ENCODE results near the gene CHCHD2.
A peak's percentile ranks its signal among the peaks of the same experiment; 100 is the strongest.
"Not testable (repeated sequence)": the region's sequence is repeated elsewhere in the genome, so short reads cannot be mapped to it uniquely, and the experiment has no call there.

The CHCHD2 gene, protein sequence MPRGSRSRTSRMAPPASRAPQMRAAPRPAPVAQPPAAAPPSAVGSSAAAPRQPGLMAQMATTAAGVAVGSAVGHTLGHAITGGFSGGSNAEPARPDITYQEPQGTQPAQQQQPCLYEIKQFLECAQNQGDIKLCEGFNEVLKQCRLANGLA

DNA sequence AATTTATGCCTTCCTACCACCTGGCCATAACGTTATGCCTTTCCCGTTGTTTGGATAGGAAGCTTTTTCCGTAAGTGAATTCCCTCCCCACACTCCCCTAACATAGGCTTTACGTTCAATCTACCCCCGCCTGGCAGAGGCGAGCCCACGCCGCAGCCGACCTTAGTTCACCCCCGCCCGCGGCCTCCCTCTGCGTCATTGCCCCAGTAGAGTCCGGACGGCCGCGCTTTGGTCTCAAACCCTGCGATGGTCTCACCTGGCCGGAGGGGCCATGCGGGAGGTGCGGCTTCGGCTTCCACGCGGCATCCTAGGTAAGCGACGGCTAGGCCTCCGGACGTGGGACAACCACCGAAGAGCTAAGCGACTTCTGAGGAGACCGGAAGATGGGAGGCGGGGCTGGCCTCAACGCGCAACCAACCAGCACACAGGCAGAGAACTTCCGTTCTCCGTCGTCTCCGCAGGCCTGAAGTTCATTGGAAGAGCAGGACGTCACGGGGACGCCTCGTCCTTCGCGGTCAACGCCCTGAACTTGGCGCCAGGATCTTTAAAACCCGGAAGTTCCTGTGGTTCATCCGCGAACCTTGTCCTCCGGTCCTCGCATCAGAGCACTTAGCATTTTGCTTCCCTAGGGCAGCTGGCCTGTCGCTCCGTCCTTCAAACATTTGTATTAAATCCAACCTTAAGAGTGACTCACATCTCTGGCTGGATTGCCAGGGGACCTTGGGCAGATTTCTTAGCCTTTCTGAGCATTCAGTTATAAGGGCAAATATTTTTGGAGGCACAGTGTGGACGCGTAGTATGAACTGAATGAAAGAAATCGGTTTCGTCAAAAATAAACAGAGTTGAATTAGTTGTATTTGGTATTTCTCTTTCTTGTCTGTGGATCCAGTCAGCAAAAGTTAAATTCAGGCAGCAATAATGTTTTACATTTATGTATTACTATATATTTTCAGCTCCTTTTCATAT is at the start of gene CHCHD2:
Gene CHCHD2 (minus strand): TSS at position 369 of the 966 bp plus-strand sequence. CDS start 63 bp downstream, at position 306.
- peak; percentile 85 for DNase-seq (ENCODE audit: low read depth)

DNA sequence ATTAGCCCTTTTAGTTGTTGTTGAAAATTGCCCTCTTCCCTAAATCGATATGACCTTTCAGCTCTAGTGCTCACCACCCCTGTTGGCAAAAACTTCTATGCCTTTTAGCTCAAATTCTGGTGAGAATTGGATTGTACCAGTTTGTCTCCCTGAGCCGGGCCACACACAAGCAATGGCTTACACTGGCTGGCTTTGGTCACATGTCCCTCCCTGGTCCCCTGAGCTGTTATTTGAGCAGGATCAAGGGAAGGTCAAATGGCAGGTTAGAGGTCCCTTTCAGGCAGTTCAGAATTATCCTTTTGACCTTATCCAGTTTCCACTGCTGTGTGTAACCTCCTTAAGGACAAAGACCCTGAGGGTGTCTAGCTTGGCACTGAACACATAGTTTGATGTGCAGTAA is 24.8 kb upstream of the CHCHD2 start:
- DNase-seq (ENCODE audit: low read depth): not testable (repeated sequence)

DNA sequence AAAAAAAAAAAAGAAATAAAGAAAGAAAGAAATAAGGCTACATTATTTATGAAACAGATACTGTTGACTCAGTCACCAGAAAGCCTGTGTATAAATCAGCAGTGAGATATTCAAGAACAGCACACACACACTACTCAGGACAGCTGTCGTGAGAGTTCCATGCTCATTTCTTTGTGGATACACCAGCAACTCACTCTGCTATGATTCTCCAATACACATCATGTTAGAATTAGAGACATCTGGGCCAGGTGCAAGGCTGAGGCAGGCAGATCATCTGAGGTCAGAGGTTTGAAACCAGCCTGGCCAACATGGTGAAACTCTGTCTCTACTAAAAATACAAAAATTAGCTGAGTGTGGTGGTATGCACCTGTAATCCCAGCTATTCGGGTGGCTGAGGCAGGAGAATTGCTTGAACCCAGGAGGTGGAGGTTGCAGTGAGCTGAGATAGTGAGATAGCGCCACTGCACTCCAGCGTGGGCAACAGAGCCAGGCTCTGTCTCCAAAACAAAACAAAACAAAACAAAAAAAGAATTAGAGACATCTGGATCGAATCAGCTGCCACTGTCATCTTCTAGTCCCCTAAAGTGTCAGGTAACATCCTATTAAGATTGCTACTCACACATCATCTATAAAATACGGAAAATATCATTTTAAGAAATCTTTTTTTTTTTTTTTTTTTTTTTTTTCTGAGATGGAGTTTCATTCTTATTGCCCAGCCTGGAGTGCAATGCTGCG is 21.1 kb upstream of the CHCHD2 start:
- no peak for DNase-seq (ENCODE audit: low read depth)

DNA sequence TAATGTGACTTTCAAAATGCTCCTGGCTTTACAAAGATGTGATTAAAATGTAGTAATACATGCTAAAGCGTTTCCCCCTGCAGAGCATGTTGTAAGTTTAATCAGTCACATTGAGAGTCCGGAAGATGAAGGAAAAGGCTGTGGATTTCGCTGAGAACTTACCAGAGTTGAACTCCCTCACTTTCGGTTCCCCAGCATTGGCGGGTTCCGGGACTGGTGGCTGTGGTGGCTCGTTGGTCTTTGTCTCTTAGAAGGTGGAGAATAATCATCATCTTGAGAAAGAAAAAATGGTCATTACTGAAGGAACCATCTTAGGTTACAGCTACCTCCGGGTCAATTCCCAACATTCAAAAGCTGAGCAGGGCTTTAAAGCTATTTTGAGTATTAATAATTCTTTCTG is 19.6 kb upstream of the CHCHD2 start:
- DNase-seq (ENCODE audit: low read depth): no peak

DNA sequence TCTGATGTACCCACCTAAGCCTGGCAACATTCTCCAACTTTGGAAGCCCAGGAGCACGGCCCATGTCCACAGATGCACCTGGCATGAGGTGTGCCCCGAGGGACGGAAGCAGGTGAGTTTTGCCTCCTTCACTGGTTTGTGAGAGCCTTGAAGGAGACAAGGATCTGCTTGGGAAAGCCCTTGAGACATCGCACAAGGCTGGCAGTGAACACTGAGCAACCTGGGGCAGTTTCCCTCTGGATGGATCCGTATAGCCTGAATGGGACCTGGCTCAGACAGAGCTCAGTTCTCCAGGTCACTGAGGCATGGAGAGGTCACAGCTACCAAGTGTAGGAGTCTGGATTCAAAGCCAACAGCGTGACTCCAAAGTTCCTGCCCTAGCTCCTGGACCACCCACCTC is 18.7 kb upstream of the CHCHD2 start:
- DNase-seq (ENCODE audit: low read depth): no peak

DNA sequence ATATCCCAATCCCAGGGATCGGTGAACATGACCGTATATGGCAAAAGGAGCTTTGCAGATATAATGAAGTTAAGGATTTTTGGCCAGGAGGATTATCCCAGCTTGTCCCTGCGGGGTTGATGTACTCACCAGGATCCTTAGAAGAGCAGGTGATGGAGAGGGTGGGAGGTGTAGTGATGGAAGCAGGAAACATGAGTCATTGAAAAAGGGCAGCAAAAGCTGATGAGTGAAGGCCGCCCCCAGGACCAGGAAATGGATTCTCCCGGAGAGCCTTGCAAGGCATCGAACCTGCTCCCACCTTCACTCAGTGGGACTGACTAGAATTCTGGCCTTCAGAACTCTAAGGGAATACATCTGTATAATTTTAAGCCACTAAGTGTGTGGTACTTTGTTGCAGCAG is 15.2 kb upstream of the CHCHD2 start:
- no peak for DNase-seq (ENCODE audit: low read depth)

DNA sequence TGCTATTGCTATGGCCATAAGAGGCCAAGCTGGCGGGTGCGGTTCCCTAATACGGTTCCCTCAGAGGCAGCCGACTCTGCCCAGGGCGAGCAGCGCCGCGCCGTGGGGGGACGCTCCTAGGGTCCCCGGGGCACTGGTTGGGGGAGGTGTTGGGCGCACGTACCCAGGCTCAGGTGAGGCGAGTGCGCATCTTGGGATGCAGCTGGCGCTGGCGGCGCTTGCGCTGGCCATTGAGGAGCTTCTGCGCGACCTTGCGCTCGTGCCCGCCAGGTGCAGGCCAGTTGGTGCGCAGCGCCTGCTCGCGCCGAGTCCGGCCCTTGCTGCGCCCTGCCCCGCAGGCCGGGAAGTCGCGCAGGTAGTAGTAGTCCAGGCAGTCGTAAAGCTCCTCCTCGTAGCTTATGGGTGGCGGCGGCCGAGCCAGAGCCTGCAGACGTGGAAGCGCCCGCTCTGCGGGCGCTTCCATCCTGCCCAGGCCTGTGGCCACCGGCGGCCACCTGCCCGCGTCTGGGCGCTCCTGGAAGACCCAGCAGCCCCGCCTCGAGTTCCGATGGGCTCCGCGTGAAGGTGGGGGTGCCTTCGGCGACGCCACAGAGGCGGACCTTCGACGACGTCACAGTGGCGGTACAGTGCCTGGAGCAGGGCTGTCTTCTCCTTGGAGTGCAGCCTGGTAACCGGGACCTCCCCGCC is 9.7 kb upstream of the CHCHD2 start, which contains the start of gene NUPR2:
Gene NUPR2 (minus strand): TSS at position 566 of the 687 bp plus-strand sequence. CDS start 103 bp downstream, at position 463.
- DNase-seq (ENCODE audit: low read depth): no peak

DNA sequence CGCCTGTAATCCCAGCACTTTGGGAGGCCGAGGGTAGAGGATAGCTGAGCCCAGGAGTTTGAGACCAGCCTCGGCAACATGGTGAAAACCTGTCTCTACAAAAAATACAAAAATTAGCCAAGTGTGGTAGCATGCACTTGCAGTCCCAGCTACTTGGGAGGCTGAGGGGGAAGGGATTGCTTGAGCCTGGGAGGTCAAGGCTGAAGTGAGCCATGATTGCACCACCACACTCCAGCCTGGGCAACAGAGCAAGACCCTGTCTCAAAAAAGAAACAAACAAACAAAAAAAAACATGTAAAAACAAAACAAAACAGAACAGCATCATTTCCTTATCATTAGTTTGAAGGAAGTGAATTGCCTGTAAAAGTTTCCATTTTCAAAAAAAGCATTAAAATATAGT is 6.0 kb upstream of the CHCHD2 start:
- DNase-seq (ENCODE audit: low read depth): not testable (repeated sequence)

DNA sequence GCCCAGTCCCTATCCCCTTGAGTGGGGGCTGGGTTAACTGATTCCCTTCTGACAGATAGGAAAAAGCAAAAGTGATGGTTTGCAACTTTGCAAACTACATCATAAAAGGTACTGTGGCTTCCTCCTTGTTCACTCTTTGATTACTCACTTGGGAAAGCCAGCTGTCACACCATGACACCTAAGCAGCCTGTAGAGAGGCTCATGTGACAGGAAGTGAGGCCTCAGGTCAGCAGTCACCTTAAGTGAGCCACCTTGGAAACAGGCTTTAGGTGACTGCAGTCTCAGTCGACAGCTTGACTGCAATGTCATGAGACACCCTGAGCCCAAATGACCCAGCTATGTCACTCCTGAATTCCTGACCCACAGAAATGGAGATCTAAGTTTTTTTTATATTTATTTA is 4.3 kb upstream of the CHCHD2 start:
- no peak for DNase-seq (ENCODE audit: low read depth)

DNA sequence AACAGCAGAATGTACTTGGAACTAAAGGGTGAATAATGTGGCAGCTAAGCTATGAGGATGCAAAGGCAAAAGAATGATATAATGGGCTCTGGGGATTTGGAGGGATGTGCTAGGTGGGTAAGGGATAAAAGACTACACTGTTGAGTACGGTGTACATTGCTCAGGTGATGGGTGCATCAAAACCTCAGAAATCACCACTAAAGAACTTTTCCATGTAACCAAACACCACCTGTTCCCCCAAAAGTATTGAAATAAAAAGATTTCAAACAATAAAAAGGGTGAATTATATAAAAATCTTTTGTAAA is 1.6 kb upstream of the CHCHD2 start:
- DNase-seq (ENCODE audit: low read depth): no peak

DNA sequence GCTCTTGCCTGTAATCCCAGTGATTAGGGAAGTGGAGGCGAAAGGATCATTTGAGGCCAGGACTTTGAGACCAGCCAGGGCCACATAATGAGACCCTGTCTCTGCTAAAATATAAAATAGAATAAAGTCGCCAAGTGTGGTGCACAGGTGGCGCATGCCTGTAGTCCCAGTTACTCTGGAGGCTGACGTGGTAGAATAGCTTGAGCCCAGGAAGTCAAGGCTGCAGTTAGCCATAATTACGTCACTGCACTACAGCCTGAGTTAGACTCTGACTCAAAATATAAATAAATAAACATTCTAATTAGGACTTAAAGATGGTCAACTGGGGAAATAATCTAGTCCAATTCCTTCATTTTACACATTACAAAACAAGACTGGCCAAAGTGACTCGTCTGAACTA is 768 bp downstream of the CHCHD2 start:
- DNase-seq (ENCODE audit: low read depth): no peak

DNA sequence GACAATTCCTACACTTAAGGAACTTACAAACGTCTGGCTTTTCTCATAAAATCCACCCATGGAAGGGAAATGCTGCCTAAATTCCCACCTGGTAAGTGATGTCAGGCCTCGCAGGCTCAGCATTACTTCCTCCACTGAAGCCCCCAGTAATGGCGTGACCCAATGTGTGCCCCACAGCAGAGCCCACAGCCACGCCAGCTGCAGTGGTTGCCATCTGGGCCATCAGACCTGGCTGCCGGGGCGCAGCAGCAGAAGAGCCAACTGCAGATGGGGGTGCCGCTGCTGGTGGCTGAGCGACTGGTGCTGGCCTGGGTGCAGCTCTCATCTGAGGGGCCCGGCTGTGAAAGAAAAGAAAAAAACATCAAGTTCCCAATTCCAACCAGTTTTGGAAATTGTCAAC is 2.1 kb downstream of the CHCHD2 start:
- DNase-seq (ENCODE audit: low read depth): not testable (repeated sequence)

DNA sequence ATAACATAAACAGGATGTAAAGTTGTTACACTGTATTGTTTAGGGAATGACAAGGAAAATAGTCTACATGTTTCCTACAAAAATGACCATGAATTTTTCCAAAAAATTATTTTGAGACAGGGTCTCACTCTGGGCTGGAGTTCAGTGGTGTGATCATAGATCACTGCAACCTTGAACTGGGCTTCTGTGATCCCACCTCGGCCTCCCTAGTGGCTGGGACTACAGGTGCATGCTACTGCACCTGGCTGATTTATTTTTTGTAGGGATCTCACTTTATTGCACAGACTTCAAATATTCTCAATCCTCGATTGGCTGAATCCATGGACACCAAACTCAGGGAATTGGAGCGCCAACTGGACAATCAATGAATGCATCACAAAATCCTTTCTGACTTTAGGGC is 6.6 kb downstream of the CHCHD2 start:
- DNase-seq (ENCODE audit: low read depth): no peak

DNA sequence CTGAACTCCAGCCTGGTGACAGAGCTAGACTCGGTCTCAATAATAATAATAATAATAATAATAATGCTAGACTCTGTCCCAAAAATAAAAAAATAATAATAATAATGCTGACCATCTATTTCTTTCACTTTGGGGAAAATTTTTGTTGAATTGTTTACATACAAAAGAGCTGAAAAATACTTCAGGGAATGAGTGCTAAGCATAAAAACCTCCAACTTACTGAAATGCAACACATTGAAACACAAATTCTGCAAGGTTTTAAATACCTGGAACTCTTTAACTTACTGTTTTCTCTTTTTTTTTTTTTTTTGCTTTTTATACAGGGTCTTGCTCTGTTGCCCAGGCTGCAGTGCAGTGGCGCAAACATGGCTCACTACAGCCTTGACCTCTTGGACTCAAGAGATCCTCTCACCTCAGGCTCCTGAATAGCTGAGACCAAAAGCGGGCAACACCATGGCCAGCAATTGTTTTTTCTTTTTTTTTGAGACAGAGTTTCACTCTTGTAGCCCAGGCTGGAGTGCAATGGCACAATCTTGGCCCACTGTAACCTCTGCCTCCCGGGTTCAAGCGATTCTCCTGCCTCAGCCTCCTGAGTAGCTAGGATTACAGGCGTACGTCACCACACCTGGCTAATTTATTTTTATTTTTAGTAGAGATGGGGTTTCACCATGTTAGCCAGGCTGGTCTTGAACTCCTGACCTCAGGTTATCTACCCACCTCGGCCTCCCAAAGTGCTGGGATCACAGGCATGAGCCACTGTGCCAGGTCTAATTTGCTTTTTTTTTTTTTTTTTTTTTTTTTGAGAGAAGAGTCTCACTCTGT is 7.9 kb downstream of the CHCHD2 start:
- DNase-seq (ENCODE audit: low read depth): not testable (repeated sequence)

DNA sequence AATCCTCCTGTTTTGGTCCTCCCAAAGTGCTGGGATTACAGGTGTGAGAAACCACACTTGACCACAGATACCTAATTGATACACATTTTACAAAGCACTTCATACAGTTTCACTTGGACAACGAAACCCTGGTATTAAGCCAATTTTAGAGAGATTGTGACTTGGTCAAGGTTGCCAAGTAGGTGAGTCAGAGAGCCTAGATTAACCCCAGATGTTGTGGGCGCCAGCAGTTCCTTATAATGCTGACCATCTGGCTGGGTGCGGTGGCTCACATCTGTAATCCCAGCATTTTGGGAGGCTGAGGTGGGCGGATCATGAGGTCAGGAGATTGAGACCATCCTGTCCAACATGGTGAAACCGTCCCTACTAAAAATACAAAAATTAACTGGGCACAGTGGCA is 8.6 kb downstream of the CHCHD2 start:
- DNase-seq (ENCODE audit: low read depth): no peak

DNA sequence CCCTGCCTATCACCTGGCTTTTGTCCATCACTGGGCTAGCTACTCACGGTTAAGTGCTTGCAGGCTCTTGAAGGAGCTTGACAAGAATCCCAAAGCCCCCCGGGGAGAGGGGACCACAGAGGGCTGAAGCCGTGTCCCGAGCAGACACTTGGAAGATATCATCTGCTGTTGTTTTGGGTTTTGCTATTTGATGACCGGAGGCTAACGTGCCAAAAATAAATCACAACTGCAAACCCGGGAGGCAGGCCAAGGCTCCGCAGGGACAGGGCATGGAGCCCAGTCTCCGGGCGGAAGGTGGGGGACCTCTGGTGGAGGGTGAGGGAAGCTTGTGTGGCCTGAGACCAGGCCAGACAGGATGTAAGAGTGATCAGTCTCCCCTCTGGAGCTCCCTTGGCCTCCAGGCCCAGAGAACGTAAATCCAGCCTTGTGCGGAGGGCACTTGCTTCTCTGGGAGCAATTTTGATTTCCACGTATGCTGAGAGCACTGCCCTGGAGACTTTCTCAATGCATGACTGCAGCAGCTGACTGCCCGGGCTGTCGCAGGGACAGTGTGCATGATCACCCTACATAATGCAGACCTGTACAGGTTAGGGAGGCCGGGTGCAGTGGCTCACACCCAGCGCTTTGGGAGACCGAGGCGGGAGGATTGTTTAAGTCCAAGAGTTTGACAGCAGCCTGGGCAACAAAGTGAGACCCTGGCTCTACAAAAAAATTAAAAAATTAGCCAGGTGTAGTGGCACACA is 13.3 kb downstream of the CHCHD2 start, which contains the start of gene PHKG1:
Gene PHKG1 (minus strand): TSS at position 164 of the 743 bp plus-strand sequence. CDS start 4,011 bp downstream, outside the sequence.
- DNase-seq (ENCODE audit: low read depth): no peak

DNA sequence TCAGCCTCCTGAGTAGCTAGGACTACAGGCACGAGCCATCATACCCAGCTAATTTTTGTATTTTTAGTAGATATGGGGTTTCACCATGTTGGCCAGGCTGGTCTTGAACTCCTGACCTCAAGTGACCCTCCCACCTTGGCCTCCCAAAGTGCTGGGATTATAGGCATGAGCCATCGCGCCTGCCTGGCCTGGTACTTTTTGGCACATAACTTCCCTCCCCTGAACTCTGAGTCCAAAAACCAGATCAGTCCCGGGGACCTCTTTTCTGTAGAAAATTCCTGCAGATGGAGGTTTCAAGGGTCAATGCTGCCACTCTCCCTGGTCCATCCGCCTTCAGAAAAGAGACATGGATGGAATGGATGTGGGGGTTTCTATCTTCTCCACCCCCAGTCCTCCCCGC is 13.9 kb downstream of the CHCHD2 start:
- DNase-seq (ENCODE audit: low read depth): not testable (repeated sequence)

DNA sequence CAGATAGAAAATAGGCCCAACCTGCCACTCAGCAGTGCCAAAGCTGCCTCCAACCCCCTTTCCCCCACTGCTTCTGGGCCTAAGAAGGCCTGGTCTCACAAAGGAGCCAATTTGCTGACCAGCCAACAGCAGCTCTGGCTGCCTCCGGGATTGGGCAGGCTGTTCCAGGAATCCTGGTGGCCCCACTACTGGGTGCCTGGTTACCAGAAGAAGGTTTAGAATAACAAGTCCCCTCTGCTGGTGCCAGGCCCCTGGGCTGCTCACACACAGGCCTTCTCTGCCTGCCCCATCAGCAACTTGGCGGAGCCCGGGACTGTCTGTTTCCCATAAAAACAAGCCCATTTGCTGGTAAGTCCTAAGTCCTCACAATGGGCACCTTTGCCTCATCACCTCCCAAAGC is 14.7 kb downstream of the CHCHD2 start:
- no peak for DNase-seq (ENCODE audit: low read depth)

DNA sequence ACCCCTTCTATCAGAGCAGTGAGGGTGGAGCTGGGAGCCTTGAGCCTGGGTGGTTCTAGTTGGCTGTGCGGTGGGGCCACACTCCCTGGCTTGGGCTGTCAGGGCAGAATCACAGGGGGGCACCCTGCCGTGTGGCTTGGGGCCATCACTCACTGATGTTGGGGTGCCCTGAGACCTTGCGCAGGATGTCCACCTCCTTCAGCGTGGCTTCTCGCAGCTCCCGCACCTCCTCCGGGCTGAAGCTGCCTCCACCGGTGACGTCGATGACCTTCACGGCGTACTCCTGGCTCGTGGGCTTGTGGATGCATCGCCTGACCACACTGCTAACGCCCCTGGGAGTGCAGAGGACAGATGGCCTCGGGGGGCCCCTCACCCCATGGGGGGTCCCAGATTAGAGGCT is 18.8 kb downstream of the CHCHD2 start:
- no peak for DNase-seq (ENCODE audit: low read depth)

DNA sequence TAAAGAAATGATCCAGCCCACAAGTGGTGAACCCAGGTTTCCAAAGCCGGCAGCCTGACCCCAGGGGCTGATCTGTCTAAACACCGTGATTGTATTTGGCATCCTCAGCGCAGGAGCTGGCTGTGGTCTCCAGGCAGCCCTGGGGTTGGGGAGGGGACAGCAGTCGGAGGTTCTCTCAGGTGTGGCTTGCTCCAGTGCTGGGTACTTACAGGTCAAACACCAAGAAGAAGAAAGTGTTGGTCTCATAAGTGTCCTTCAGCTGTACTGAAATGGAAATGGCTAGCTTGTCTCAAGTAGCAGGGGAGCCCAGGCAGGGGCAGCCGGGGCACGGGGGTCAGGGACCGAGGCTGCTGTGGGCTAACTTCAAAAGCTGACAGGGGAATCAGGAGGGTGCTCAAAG is 19.5 kb downstream of the CHCHD2 start:
- DNase-seq (ENCODE audit: low read depth): no peak
